ENCODE results near the gene FHOD3. TPM values are rescaled to one million over a fixed set of nuclear protein-coding genes. Genes with fewer than 3 reads are reported as not detected.
A peak's percentile ranks its signal among the peaks of the same experiment; 100 is the strongest.

Gene FHOD3
- total RNA-seq, 1 donor from 2014 or later, result 346 TPM

GRCh38 chr18:36477776-36478175 lies 180.3 kb downstream of the FHOD3 start:
- no peaks in the 10 kb centered on the region for H3K27me3 ChIP-seq (ENCODE audit: low read depth)
- no peaks in the 10 kb centered on the region for H3K36me3 ChIP-seq
- intact Hi-C loops (cut with micrococcal nuclease), result no loop called here
- no peak overlapping the region for H3K4me3 ChIP-seq
- H3K9me3 ChIP-seq (replicated peaks), result no peaks in the 10 kb centered on the region
- no peak for DNase-seq
- no peak overlapping the region for H3K27ac ChIP-seq (replicated peaks)
- H3K4me1 ChIP-seq, result peaks cover 38% of the 10 kb centered on the region
- TF ChIP-seq CTCF (IDR thresholded peaks at IDR 0.05; ENCODE audit: borderline replicate concordance), result no peak

GRCh38 chr18:36481201-36481657 lies 183.7 kb downstream of the FHOD3 start:
- Histone ChIP-seq H3K36me3 (no peaks in the 10 kb centered on the region), H3K4me1 (peaks cover 61% of the 10 kb centered on the region), H3K27me3 (ENCODE audit: low read depth) (no peaks in the 10 kb centered on the region), H3K27ac (replicated peaks) (no peak overlapping the region), H3K9me3 (replicated peaks) (no peaks in the 10 kb centered on the region), H3K4me3 (no peak overlapping the region)
- TF ChIP-seq CTCF (IDR thresholded peaks at IDR 0.05; ENCODE audit: borderline replicate concordance), result no peak
- intact Hi-C loops (cut with micrococcal nuclease), result no loop called here
- DNase-seq, result no peak

- TF ChIP-seq CTCF (IDR thresholded peaks at IDR 0.05; ENCODE audit: borderline replicate concordance), result no peak
- no peak for DNase-seq
- no peaks in the 10 kb centered on the region for H3K36me3 ChIP-seq
- intact Hi-C loops (cut with micrococcal nuclease), result no loop called here
- peaks cover 65% of the 10 kb centered on the region for H3K4me1 ChIP-seq
- H3K9me3 ChIP-seq (replicated peaks), result no peaks in the 10 kb centered on the region
- no peak overlapping the region for H3K4me3 ChIP-seq
- peak overlapping the region; percentile 40 for H3K27ac ChIP-seq (replicated peaks)
- no peaks in the 10 kb centered on the region for H3K27me3 ChIP-seq (ENCODE audit: low read depth)
Measured at GRCh38 chr18:36481935-36482334, 184.4 kb downstream of the FHOD3 start.

- intact Hi-C loops (cut with micrococcal nuclease), result no loop called here
- Histone ChIP-seq H3K27ac (replicated peaks) (no peak overlapping the region), H3K9me3 (replicated peaks) (no peaks in the 10 kb centered on the region), H3K36me3 (no peaks in the 10 kb centered on the region), H3K27me3 (ENCODE audit: low read depth) (no peaks in the 10 kb centered on the region), H3K4me1 (peaks cover 77% of the 10 kb centered on the region), H3K4me3 (no peak overlapping the region)
- no peak for TF ChIP-seq CTCF (IDR thresholded peaks at IDR 0.05; ENCODE audit: borderline replicate concordance)
- DNase-seq, result no peak
Measured at GRCh38 chr18:36484591-36484990, 187.1 kb downstream of the FHOD3 start.

- Histone ChIP-seq H3K9me3 (replicated peaks) (no peaks in the 10 kb centered on the region), H3K4me3 (no peak overlapping the region), H3K36me3 (no peaks in the 10 kb centered on the region), H3K4me1 (peaks cover 77% of the 10 kb centered on the region), H3K27me3 (ENCODE audit: low read depth) (no peaks in the 10 kb centered on the region), H3K27ac (replicated peaks) (no peak overlapping the region)
- no peak for TF ChIP-seq CTCF (IDR thresholded peaks at IDR 0.05; ENCODE audit: borderline replicate concordance)
- intact Hi-C loops (cut with micrococcal nuclease), result no loop called here
- no peak for DNase-seq
Measured at GRCh38 chr18:36485772-36486171, 188.3 kb downstream of the FHOD3 start.

GRCh38 chr18:36488131-36488530 lies 190.6 kb downstream of the FHOD3 start:
- TF ChIP-seq CTCF (IDR thresholded peaks at IDR 0.05; ENCODE audit: borderline replicate concordance), result no peak
- H3K27ac ChIP-seq (replicated peaks), result no peak overlapping the region
- H3K4me1 ChIP-seq, result peaks cover 67% of the 10 kb centered on the region
- no peaks in the 10 kb centered on the region for H3K36me3 ChIP-seq
- no peak overlapping the region for H3K4me3 ChIP-seq
- H3K9me3 ChIP-seq (replicated peaks), result no peaks in the 10 kb centered on the region
- DNase-seq, result no peak
- H3K27me3 ChIP-seq (ENCODE audit: low read depth), result no peaks in the 10 kb centered on the region
- intact Hi-C loops (cut with micrococcal nuclease), result no loop called here

Data from left ventricle myocardium inferior (tissue), 1 donor.